NCI-H2196 treated with DMSO at 0.1 percent for 48 hours (cell line): ENCODE data around the gene ABCC10.
"Not testable (repeated sequence)": the region's sequence is repeated elsewhere in the genome, so short reads cannot be mapped to it uniquely, and the experiment has no call there.

Experiments
- DNase-seq: peaks from one replicate; lab custom pipeline; 2025; ENCODE audit not compliant: unreplicated experiment; lab: John Stamatoyannopoulos, UW

Gene ABCC10, protein sequence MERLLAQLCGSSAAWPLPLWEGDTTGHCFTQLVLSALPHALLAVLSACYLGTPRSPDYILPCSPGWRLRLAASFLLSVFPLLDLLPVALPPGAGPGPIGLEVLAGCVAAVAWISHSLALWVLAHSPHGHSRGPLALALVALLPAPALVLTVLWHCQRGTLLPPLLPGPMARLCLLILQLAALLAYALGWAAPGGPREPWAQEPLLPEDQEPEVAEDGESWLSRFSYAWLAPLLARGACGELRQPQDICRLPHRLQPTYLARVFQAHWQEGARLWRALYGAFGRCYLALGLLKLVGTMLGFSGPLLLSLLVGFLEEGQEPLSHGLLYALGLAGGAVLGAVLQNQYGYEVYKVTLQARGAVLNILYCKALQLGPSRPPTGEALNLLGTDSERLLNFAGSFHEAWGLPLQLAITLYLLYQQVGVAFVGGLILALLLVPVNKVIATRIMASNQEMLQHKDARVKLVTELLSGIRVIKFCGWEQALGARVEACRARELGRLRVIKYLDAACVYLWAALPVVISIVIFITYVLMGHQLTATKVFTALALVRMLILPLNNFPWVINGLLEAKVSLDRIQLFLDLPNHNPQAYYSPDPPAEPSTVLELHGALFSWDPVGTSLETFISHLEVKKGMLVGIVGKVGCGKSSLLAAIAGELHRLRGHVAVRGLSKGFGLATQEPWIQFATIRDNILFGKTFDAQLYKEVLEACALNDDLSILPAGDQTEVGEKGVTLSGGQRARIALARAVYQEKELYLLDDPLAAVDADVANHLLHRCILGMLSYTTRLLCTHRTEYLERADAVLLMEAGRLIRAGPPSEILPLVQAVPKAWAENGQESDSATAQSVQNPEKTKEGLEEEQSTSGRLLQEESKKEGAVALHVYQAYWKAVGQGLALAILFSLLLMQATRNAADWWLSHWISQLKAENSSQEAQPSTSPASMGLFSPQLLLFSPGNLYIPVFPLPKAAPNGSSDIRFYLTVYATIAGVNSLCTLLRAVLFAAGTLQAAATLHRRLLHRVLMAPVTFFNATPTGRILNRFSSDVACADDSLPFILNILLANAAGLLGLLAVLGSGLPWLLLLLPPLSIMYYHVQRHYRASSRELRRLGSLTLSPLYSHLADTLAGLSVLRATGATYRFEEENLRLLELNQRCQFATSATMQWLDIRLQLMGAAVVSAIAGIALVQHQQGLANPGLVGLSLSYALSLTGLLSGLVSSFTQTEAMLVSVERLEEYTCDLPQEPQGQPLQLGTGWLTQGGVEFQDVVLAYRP (N-terminal part only)

DNA sequence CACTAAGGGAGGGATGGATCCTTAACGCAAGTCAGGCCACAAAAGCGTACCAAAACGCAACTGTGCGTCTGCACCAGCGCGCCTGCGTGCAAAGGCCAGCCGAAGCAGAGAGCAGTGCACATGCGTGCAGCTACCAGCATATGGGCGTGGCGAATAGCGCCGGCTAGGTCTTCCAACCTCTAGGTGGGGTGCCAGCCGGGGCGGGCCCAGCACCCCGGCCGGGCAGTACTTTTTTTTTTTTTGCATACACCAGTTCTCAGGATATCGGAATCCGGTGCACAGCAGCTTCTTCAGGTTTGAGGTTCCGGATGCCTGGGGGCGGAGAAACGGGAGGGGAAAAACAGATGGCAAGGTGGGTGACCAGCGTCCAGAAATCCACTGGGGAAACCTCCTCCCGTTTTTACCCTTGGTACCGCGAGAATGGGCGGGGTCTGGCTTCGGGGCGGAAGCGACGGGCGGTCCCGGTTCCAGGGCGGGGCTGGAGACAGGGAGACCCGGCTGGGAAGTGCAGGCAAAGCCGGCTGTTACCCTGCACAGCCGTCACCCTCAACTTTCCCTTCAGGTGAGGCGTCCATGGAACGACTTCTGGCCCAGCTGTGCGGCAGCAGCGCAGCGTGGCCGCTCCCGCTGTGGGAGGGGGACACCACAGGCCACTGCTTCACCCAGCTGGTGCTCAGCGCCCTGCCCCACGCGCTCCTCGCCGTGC, at the start of gene ABCC10:
ABCC10 (plus strand) TSS at position 136 of the 706 bp plus-strand sequence; CDS start at position 574, 438 bp downstream.
- peak; percentile 90 for DNase-seq

DNA sequence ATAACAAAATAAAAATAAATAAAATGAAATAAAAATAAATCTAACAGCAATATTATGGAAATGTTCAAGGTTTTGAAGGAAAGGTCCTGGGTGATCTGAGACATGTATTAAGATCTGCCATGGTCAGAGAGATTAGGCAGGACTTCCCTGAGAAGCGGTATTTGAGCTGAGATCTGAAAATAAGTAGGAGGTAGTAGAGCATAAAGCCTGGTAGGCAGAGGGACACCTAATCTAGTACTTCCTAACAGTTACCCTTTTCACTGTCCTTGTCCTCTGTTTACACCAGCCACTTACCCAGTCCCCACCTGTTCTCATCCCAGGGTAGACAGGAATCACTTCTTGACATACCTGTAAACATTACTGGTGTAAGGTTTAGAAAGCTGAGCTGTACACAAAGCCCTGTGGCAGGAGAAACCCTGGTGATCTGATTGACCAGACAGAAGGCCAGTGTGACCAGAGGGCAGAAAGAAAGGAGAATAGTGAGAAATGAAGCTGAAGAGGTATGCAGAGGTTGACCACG, 49.6 kb upstream of the ABCC10 start:
- no peak for DNase-seq

DNA sequence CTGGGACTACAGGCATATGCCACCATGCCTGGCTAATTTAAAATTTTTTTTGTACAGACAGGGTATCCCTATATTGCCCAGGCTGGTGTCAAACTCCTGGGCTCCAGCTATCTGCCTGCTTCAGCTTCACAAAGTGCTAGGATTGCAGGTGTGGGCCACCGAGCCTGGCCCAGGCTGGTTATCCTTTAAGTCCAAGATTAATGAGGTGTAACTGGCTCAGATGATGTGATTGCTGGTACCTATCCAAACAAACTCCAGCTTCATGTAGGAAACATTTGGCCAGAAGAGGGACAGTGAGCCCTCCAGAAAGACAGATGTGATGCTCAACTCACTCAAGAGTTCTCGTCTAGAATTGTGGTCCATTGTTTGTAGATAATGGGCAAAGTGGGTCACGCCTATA, 48.7 kb upstream of the ABCC10 start:
- no peak for DNase-seq

DNA sequence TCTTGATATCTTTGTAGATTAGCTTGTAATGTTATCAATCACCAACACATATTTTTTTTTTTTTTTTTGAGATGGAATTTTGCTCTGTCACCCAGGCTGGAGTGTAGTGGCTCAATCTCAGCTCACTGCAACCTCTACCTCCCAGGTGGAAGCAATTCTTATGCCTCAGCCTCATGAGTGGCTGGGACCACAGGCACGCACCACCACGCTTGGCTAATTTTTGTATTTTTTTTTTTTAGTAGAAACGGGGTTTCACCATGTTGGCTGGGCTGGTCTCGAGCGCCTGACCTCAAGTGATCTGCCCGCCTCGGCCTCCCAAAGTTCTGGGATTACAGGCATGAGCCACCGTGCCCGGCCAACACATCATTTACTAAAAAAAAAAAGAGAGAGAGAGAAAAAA, 46.5 kb upstream of the ABCC10 start:
- DNase-seq = not testable (repeated sequence)

DNA sequence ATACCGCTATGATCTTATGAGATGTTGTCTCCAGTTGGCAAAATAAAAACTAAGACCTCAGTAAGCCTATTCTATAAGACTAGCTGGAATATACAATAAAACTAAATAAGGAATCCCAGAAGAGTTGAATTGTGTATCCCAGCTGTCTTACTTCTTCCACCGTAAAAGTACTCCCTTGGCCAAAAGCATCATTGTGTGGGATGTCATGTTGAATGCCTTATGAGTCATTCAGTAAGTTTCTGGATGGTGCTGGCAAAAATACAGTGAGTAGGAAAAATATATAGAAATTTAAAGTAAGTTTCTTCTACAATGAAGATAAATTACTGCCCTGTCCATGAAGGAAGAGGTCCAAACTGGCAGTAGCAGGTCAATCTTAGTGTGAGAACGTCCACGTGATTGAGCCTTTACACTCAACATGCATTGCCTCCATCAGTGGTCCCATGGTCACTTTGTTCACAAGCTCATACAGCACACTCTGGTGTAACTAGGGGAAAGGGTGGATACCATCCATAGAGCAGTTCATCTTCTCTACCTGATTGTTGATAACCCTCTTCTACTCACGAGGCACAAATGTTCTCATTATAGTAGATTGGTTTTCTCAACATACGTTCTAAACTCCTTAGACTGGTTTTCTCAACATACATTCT, 44.2 kb upstream of the ABCC10 start:
- no peak for DNase-seq

DNA sequence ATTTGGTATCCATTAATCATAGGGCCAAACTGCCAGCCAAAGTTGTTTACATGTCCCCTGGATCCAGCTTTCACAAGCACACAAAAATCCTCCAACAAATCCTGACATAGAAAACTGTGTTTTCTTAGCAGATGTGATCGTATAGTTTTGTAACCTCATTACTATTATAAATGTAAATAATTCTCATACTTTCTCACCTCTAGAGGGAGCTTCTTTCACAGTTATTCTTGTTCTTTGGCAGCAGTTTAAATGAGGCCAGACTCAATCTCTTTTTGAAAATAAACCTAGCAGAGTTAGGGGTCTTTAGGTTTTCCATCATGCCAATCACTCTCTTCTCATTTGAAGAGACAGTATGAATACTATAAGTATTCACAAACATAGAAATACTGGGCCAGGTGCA, 40.8 kb upstream of the ABCC10 start:
- no peak for DNase-seq

DNA sequence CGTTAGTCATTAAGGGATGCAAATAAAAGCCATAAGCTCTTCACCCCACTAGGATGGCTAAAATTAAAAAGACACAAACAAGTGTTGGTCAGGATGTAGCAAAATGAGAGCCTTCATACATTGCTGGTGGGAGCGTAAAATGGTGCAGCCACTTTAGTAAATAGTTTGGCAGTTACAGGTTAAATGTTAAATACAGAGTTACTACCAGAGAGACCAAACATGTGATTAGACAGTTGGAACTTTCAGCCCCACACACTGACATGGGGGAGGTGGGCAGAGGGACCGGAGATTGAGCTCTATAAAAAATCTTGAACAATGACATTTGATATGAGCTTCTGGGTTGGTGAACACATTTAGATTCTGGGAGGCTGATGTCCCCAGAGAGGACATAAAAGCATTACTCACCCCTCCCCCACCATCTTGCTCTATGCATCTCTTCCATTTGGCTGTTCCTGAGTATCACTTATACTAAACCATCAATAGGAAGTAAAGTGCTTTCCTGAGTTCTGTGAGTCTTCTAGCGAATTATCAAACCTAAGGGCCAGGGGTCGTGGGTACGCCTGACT, 37.5 kb upstream of the ABCC10 start:
- DNase-seq = no peak

DNA sequence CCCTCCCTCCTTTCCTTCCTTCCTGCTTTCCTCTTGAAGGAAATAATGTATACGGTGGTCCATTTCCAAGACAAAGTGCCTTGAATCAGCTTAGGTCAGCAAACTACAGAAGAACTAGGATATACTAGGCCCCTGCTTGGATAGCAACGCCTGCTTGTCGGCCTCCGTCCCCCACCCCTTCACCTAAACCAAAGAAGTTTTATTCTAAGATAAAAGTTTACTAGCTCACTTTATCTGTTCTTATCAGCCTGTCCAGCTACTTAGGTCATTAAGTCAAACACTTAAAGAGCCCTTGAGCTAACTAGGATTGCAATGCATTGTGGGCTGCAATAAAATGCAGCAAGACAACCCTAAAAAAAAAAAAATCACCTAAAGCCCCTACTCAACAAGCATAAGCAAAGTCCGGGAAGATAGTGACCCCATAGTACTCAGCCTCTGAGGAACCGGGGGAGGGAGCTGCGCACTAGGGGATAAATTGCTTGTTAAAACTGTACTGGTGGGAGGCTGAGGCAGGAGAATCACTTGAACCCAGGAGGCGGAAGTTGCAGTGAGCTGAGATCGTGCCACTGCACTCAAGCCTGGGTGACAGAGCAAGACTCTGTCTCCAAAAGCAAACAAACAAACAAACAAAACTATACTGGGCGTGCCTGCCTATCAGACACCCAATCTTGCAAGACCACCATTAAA, 36.4 kb upstream of the ABCC10 start:
- DNase-seq = not testable (repeated sequence)

DNA sequence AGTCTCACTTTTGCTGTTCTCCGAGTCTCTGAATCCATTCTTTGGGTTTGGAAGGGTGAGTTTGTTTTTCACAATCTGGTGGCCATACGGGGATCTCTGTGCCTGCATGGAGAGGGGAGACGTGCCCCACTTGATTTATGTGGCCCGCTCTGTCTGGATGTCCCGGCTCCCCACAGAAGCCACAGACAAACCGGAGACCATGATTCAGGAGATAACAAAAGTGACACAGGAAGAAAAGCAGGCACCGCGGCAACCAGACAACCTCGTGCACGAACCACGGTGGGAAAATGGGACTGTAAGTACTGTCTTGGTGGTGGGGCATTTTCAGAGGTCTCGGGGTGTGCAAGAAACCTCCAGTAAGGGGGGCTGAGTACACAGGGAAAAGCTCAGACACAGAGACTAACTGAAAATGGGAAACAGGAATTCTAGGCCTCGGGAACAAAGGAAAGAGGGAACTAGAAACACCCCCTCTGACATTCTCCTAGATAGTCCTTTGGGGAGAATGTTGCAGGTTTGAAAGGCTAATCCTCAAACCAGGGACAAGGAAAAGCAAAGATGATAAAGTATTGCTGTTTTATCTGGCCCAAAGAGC, 35.8 kb upstream of the ABCC10 start:
- no peak for DNase-seq

DNA sequence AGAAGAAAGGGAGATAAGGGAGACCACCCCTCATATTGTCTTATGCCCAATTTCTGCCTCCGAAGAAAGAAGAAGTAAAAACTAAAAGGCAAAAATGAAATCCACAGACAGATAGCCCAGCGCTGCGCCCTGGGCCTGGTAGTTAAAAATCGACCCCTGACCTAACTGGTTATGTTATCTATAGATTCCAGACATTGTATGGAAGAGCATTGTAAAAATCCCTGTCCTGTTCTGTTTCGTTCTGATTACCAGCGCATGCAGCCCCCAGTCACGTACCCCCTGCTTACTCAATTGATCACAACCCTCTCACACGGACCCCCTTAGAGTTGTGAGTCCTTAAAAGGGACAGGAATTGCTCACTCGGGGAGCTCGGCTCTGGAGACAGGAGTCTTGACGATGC, 34.2 kb upstream of the ABCC10 start:
- not testable (repeated sequence) for DNase-seq

DNA sequence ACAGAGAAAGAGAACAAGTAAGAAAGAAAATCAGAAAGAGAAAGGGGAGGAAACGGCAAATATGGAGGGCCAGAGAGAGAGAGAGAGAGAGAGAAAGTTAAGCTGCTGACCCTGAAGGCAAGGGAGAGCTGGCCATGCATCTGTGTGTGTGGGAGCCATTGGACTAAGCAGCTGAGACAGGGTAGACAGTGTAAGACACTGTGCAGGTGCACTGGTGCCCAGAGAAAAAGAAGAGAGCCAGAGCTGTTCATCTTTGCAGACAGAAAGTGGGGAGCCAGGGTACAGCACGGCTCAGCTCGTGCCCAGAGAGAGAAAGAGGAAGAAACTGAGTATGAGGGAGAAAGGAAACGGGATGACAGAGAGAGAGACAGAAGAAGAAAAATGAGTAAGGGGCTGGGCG, 33.7 kb upstream of the ABCC10 start:
- no peak for DNase-seq

DNA sequence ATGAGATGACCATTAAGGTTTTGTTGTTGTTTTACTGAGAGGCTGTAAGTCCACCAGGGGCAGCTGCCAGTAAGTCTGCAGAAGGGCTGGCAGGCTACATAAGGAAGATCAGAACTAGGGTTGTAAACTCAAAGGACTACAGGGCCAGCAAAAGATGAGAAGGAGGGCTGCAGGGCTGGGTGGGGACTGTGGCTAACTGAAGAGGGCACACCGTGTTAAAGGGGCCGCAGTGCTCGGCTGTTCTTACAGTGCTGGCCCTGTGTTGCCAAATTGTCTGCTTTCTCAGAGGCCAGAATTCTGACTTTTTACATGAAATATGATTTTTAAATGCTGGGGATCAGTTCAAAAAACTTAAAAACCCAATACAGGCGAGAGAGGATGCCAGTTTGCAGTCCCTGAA, 32.4 kb upstream of the ABCC10 start:
- no peak for DNase-seq

DNA sequence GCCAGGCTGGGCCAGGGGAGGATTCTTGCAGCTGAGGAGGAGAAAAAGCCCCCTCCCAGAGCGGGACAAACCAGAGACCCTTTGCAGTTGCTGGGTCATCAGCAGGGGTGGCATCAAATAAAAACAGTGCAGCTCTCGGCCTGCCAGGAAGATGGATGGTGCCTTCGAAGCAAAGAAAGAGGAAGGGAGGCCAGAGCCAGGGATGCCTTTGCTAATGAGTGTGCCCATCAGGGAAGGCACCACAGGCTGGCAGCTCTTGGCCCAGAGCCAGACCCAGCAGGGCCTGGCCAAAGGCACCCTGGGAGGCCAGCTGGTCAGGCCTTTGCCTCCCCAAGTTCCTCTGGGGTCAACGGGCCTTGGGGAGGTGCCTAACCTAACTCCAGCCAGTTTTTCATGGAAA, 31.6 kb upstream of the ABCC10 start:
- no peak for DNase-seq

DNA sequence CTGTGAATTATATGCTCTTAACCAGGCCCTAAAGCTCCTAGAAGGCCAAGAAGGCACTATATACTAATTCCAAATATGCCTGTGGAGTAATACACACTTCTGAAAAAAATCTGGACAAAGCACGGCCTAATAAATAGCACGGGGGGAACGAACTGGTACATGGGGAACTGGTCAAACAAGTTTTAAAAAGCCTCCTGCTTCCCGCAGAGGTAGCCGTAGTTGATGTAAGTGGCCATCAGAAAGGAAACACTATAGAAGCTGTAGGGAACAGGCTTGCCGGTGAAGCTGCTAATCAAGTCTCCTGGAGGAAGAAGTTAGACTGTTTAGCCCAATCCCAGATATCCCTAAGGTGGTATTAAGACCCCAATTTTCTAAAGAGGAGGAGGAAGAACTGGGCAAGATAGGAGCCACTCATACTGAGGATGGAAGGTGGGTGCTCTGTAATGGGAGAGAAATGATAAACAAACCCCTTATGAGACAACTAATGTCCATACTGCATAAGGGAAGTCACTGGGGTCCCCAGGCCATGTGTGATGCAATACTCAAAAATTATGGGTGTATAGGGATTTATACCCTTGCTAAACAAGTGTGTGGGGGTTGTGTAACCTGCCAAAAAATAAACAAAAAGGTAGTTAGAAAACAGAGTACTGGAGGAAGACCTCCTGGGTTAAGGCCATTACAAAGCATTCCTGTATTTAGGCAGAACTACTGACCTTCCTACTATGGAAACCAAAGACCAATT, 30.8 kb upstream of the ABCC10 start:
- no peak for DNase-seq

DNA sequence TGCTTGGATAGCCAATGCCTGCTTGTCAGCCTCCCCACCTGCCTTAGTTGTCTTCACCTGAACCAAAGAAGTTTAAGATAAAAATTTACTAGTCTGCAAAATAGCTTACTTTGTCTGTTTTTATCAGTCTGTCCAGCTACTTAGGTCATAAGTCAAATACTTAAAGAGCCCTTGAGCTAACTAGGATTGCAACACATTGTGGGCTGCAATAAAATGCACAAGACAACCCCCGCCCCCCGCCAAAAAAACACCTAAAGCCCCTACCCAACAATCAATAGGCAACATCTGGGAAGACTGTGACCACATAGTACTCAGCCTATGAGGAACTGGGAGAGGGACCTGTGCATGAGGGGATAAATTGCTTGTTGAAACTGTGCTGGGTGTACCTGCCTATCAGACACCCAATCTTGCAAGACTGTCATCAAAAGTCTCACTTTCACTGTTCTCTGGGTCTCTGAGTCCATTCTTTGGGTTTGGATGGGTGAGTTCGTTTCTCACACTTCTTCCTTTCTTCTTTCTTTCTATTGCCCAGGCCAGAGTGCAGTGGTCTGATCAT, 27.3 kb upstream of the ABCC10 start:
- DNase-seq = no peak

DNA sequence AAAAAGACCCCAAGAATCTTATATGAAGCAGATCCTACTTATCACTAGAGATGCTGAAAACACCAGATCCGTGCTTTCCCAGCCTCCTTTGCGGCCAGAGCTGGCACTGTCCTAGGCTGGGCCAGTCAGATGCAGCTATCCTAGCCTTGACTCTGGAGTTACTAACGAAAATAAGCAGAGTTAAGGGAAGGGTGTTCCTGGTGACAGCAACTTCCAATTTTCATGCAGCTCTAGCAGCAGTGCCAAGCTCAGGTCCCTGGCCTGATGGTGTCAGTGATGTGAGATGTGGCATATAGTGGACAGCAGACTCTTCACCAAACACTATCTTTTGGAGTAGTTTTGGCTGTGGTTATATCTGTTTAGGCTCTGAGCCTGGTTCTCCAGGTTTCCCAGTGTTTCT, 25.6 kb upstream of the ABCC10 start:
- no peak for DNase-seq

DNA sequence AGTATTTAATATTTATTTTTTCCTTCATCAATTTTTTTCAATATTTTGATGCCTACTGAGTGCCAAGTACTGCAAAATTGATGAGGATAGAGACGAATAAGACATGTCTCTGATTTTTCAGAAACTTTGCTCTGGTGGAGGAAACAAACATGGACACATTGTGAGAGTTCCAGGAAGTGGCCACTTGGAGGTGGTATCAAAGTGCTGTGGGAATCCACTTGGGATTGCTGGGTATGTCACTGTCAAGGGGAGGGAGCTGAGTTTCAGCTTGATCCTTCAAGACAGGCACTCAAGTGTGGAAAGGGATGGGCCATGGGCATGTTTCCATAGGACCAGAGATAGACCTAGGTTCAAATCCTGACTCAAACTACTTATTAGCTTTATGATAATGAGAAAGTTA, 24.5 kb upstream of the ABCC10 start:
- no peak for DNase-seq

DNA sequence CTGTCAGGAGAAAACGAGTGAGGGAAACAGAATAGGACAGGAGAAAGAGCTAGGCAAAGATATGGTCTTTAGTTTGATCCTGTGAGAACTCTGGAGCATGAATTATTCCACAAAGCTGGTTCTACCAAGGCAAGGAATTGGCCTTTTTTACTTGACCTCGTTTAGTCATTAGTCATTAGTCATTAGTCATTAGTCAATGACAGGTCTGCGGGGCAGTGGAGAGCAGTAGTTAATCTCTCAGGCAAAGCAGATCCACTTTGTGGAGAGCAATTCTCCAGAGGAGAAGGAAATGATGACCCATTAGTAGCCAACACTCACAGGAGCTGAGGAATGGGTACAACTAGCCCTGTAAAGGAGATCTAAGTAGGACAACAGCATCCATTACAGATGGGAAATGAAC, 22.0 kb upstream of the ABCC10 start:
- DNase-seq = no peak
